ENCODE measurements around the gene LRMDA. TPM values are rescaled to one million over a fixed set of nuclear protein-coding genes. Genes with fewer than 3 reads are reported as not detected.

The LRMDA gene
- total and polyA plus RNA-seq, 2 of the 13 experiments (the other 11 are each of a cell fraction or from before 2014, with no cell fraction given): 13.4 to 22.0 TPM

DNA sequence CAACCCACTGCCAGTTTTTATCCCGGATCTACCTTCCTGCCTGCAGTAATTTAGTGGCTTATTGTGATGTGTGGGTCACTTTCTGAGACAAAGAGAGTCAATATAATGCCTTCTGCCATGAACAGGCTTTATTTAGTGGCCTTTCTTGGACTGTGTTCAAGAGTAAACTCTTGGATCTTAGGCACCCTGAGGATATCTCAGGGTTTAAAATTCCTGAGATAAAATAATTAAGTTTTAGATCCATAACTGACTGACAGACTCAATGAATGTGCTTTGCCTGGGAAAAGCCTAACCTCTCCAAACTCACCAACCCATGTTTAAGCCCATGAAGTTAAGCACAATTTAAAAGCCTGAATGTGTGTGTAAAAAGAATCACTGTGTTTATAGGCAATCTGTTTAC is 564.3 kb downstream of the LRMDA start:
- Histone ChIP-seq H3K9me3 (ENCODE audit: low read length) (no peaks in the 10 kb centered on the region), H4K20me1 (ENCODE audit: insufficient read depth, low read length) (no peaks in the 10 kb centered on the region), H2AFZ (ENCODE audit: low read length) (no peak overlapping the region), H3K4me1 (ENCODE audit: insufficient read depth, low read length) (no peaks in the 10 kb centered on the region), H3K4me2 (ENCODE audit: low read depth, low read length) (no peak overlapping the region), H3K9ac (ENCODE audit: insufficient read depth, low read depth, low read length) (no peak overlapping the region), H3K36me3 (replicated peaks in 1 of 2; ENCODE audit: control insufficient read depth in 1 of 2, insufficient read depth in 2 of 2, low read length in 2 of 2) (no peaks in the 10 kb centered on the region; a peak in 1 of 5 replicates), H3K4me3 (replicated peaks in 1 of 3; ENCODE audit: insufficient read depth in 1 of 3, low read depth in 2 of 3, low read length in 3 of 3) (no peak overlapping the region), H3K27ac (ENCODE audit: extremely low read length, insufficient read depth, low read length) (no peak overlapping the region), H3K79me2 (ENCODE audit: insufficient read depth, low read length) (no peaks in the 10 kb centered on the region), H3K27me3 (ENCODE audit: control insufficient read depth in 1 of 2, insufficient read depth in 2 of 2, low read length in 2 of 2) (no peaks in the 10 kb centered on the region)
- ChIA-PET CTCF (ENCODE audit: low intra/inter-chr PET ratio, low total read pairs) (no interaction called here), POLR2A (no interaction called here)
- no peak for DNase-seq (ENCODE audit: low spot score)
- FAIRE-seq: no peak
- in situ Hi-C loops (cut with HindIII; ENCODE audit: extremely low pct_ligation_motif_present, low pct_unique_long_range_greater_than_20kb): no loop called here
- WGBS (ENCODE audit: low lambda C conversion rate): 86% methylated on average over 1 of the region's 1 CpG
- intact Hi-C loops (cut with micrococcal nuclease; ENCODE audit: unreplicated experiment): no loop called here
- ATAC-seq: no peak
- BruUV-seq (replicated peaks): no TSS peak
- no peak for TF ChIP-seq ZNF296 (CRISPR knock-in tag; conservative IDR thresholded peaks at IDR 0.05)

DNA sequence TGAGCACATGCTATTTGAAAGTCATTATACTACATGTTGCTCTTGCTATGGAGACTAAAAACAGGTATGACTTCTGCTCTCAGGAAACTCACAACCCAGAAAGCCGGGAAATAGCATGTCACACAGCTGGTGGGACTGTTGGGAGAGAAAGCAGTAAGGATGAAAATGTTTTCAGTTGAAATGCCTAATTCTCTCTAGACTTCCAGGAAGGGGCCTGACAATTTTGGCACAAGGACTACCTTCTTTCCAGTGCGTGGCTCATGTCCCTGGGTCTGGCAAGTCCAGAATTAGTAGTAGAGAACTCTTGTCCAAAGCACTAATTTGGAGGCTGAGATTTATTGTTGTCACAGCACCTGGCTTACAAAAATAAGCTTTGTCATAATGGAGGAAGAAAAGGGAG is 567.6 kb downstream of the LRMDA start:
- TF ChIP-seq KAT2B (IDR thresholded peaks at IDR 0.05; ENCODE audit: borderline replicate concordance, low read depth, low read length) (no peak), ZFYVE20 (CRISPR knock-in tag; IDR thresholded peaks at IDR 0.05; ENCODE audit: borderline replicate concordance, low read depth) (no peak), ZNF335 (CRISPR knock-in tag; IDR thresholded peaks at IDR 0.05) (no peak), JUND (CRISPR knock-in tag; IDR thresholded peaks at IDR 0.05) (no peak)
- no peaks in the 10 kb centered on the region; a peak in 1 of 5 replicates for H3K36me3 ChIP-seq (replicated peaks in 1 of 2; ENCODE audit: control insufficient read depth in 1 of 2, insufficient read depth in 2 of 2, low read length in 2 of 2)
- in situ Hi-C loops (cut with HindIII; ENCODE audit: extremely low pct_ligation_motif_present, low pct_unique_long_range_greater_than_20kb) (no loop called here), intact Hi-C loops (cut with micrococcal nuclease; ENCODE audit: unreplicated experiment) (no loop called here)
- no peak overlapping the region for H3K4me2 ChIP-seq (ENCODE audit: low read depth, low read length)
- H3K27ac ChIP-seq (ENCODE audit: extremely low read length, insufficient read depth, low read length): no peak overlapping the region
- FAIRE-seq (no peak), DNase-seq (ENCODE audit: low spot score) (no peak), ATAC-seq (no peak)
- BruUV-seq (replicated peaks): no TSS peak
- H3K27me3 ChIP-seq (ENCODE audit: control insufficient read depth in 1 of 2, insufficient read depth in 2 of 2, low read length in 2 of 2): no peaks in the 10 kb centered on the region
- H3K4me3 ChIP-seq (replicated peaks in 1 of 3; ENCODE audit: insufficient read depth in 1 of 3, low read depth in 2 of 3, low read length in 3 of 3): no peak overlapping the region
- no peaks in the 10 kb centered on the region for H3K4me1 ChIP-seq (ENCODE audit: insufficient read depth, low read length)
- no peak overlapping the region for H2AFZ ChIP-seq (ENCODE audit: low read length)
- H3K9ac ChIP-seq (ENCODE audit: insufficient read depth, low read depth, low read length): no peak overlapping the region
- CTCF ChIA-PET (ENCODE audit: low intra/inter-chr PET ratio, low total read pairs): no interaction called here
- no peaks in the 10 kb centered on the region for H4K20me1 ChIP-seq (ENCODE audit: insufficient read depth, low read length)
- no peaks in the 10 kb centered on the region for H3K9me3 ChIP-seq (ENCODE audit: low read length)
- 96% methylated on average over 2 of the region's 2 CpGs for WGBS (ENCODE audit: low lambda C conversion rate)
- POLR2A ChIA-PET: no interaction called here
- H3K79me2 ChIP-seq (ENCODE audit: insufficient read depth, low read length): no peaks in the 10 kb centered on the region

Measured in HepG2 (cell line).